Central memory CD8-positive, alpha-beta T cell (primary cell): Measurements from ENCODE around the gene PEX10.

Experiments used
- ATAC-seq: fragments of 150-1000 bp; cut with Tn5 transposase; replicated peaks from 2 replicates; pipeline ENCODE4 v1.10.0; 2022; ENCODE audit warnings: mild to moderate bottlenecking, moderate FRiP score, moderate number of reproducible peaks; ENCODE audit not compliant: poor library complexity, severe bottlenecking; ENCODE audit errors: extremely low read depth
- DNase-seq, 2 donors: peaks; one replicate each; pipeline ENCODE4 v3.0.0; 2021; ENCODE audit warnings: low spot score in 2 of 2
- H3K27ac Mint-ChIP-seq: one replicate; pipeline ENCODE4 v1.8.0; 2022; ENCODE audit warnings: low read depth, mild to moderate bottlenecking, moderate library complexity, mixed read lengths
- H3K27me3 Mint-ChIP-seq: one replicate; pipeline ENCODE4 v1.8.0; 2022; ENCODE audit warnings: mixed read lengths
- H3K36me3 Mint-ChIP-seq: one replicate; pipeline ENCODE4 v1.8.0; 2022; ENCODE audit warnings: mild to moderate bottlenecking, moderate library complexity, mixed read lengths; ENCODE audit not compliant: insufficient read depth
- H3K4me1 Mint-ChIP-seq: one replicate; pipeline ENCODE4 v1.8.0; 2022; ENCODE audit warnings: mixed read lengths
- H3K4me3 Mint-ChIP-seq: one replicate; pipeline ENCODE4 v1.8.0; 2022; ENCODE audit warnings: mild to moderate bottlenecking, moderate library complexity, mixed read lengths
- H3K9me3 Mint-ChIP-seq: one replicate; pipeline ENCODE4 v1.8.0; 2022; ENCODE audit warnings: mixed read lengths

Gene PEX10

GRCh38 chr1:2439369-2439768 lies 27.0 kb upstream of the PEX10 start:
- Mint-ChIP-seq H3K27ac (no peak overlapping the region), H3K4me3 (no peak overlapping the region), H3K9me3 (no peaks in the 10 kb centered on the region), H3K36me3 (peaks cover 4% of the 10 kb centered on the region), H3K27me3 (no peaks in the 10 kb centered on the region), H3K4me1 (peaks cover 9% of the 10 kb centered on the region)
- DNase-seq (no peak), ATAC-seq (no peak)

- no peak overlapping the region for H3K4me3 Mint-ChIP-seq
- ATAC-seq (no peak), DNase-seq (no peak)
- H3K36me3 Mint-ChIP-seq = peaks cover 4% of the 10 kb centered on the region
- H3K4me1 Mint-ChIP-seq = peaks cover 9% of the 10 kb centered on the region
- H3K27ac Mint-ChIP-seq = no peak overlapping the region
- no peaks in the 10 kb centered on the region for H3K9me3 Mint-ChIP-seq
- H3K27me3 Mint-ChIP-seq = no peaks in the 10 kb centered on the region
These were observed 26.3 kb upstream of the PEX10 start for GRCh38 chr1:2438641-2439040.

GRCh38 chr1:2438038-2438437 lies 25.7 kb upstream of the PEX10 start:
- Mint-ChIP-seq H3K4me3 (no peak overlapping the region), H3K27me3 (no peaks in the 10 kb centered on the region), H3K4me1 (peaks cover 9% of the 10 kb centered on the region), H3K36me3 (peaks cover 4% of the 10 kb centered on the region), H3K27ac (no peak overlapping the region), H3K9me3 (no peaks in the 10 kb centered on the region)
- DNase-seq (no peak), ATAC-seq (no peak)

- Mint-ChIP-seq H3K36me3 (peaks cover 4% of the 10 kb centered on the region), H3K4me1 (peaks cover 9% of the 10 kb centered on the region), H3K9me3 (no peaks in the 10 kb centered on the region), H3K27me3 (no peaks in the 10 kb centered on the region), H3K4me3 (no peak overlapping the region), H3K27ac (no peak overlapping the region)
- ATAC-seq (no peak), DNase-seq (no peak)
These were observed 25.3 kb upstream of the PEX10 start for GRCh38 chr1:2437617-2438016.

DNA sequence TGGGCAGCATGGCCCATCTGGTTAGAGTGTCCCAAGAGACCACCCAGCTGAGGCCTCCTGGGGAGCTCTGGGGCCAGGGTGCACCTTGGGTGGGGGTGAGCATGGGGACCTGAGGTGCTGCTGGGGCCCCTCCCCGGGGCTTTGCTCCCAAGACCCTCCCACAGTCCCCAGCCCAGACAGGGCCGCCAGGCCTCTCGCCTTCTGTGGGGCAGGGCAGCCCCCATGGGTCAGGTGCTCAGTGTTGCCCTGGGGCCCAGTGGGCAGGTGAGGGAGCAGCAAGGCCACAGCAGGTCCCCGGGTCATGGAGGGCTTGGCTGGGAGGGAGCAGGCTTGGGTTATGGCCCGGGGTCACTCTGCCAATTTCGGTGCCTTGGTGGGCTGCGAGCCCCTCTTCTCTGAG lies 24.5 kb upstream of the PEX10 start:
- H3K4me3 Mint-ChIP-seq = no peak overlapping the region
- DNase-seq (no peak), ATAC-seq (no peak)
- H3K36me3 Mint-ChIP-seq = peaks cover 3% of the 10 kb centered on the region
- no peaks in the 10 kb centered on the region for H3K9me3 Mint-ChIP-seq
- peaks cover 9% of the 10 kb centered on the region for H3K4me1 Mint-ChIP-seq
- H3K27me3 Mint-ChIP-seq = no peaks in the 10 kb centered on the region
- no peak overlapping the region for H3K27ac Mint-ChIP-seq

DNA sequence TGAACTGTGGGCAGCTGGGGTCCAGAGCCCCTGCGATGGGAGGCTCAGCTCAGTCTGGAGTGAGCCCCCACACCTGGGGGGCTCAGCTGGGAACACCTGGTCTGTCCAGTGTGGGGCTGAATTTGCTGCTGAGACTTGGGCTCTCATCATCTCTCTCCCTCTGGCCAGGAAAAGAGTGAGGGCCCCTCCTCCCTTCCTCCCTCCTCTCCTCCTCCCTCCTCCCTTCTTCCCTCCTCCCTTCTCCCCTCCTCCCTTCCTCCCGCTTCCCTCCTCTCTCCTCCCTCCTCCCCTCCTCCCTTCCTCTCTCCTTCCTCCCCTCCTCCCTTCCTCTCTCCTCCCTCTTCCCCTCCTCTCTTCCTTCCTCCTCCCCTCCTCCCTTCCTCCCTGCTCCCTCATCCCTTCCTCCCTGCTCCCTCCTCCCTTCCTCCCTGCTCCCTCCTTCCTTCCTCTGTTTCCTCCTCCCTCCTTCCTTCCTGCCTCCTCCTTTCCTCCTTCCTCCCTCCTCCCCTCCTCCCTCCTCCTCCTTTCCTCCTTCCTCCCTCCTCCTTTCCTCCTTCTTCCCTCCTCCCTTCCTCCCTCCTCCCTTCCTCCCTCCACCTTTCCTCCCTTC lies 23.5 kb upstream of the PEX10 start:
- Mint-ChIP-seq H3K4me3 (no peak overlapping the region), H3K27me3 (no peaks in the 10 kb centered on the region), H3K27ac (no peak overlapping the region), H3K36me3 (peaks cover 3% of the 10 kb centered on the region), H3K9me3 (no peaks in the 10 kb centered on the region), H3K4me1 (peaks cover 10% of the 10 kb centered on the region)
- ATAC-seq = no peak
- DNase-seq = no peak

DNA sequence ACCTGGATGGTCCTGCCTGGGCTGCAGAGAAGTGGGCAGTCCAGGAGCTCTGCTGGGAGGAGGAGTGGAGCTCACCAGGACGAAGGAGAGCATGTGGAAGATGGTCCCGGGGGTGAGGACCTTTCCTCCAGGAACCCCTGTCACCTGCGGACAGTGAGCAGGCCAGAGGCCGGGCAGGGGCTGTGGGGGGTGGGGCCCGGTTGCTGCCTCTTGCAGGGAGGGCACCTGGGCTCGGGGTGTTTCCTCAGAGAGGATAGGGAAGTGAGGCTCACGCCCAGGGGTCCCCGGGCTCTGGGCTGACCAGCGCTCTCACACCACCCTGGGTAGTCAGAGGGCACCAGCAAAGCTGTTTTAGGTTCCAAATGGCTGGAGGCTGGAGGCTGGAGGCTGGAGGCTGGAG lies 22.7 kb upstream of the PEX10 start:
- no peak for DNase-seq

DNA sequence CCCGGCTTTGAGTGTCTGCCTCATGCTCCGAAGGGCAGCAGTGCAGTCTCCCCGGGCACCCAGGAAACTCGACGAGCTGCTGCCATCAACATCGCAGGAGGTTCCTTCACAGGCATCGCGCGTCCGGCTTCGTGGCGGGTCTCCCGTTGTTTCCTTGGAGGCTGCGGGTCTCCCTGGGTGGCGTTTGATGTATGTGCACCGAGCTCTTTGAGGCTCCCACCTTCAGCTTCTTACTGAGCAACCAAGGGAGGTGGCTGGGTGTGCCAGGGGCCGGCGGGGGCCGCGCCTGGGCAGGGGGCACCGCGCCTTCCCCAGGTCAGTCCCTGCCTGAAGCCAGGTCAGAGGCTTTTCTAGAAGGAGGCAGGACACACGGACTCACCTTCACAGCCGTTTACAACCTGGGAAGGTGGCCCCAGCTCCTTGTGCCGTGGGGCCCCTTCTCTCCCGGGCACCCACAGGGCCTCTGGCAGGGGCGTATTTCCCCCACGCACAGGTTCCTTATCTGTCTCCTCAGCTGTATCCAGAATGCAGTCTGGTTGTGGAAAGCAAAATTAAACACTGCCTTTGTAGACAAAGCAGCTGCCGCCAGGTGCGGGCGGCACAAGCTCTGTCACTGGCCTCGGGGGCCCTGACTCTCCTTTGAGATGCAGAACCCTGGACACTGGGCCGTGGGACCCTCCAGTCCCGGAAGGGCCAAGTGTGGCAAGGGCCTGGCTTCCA lies 21.7 kb upstream of the PEX10 start:
- H3K4me3 Mint-ChIP-seq = no peak overlapping the region
- DNase-seq (no peak), ATAC-seq (no peak)

More for the DNA sequence above, 22.7 kb upstream of the PEX10 start:
- Mint-ChIP-seq H3K4me3 (no peak overlapping the region), H3K4me1 (peaks cover 15% of the 10 kb centered on the region), H3K27ac (no peak overlapping the region), H3K27me3 (no peaks in the 10 kb centered on the region), H3K36me3 (peaks cover 3% of the 10 kb centered on the region), H3K9me3 (no peaks in the 10 kb centered on the region)
- ATAC-seq = no peak

GRCh38 chr1:2433196-2433595 lies 20.8 kb upstream of the PEX10 start:
- Mint-ChIP-seq H3K36me3 (peaks cover 3% of the 10 kb centered on the region), H3K4me3 (no peak overlapping the region), H3K27me3 (no peaks in the 10 kb centered on the region), H3K27ac (no peak overlapping the region), H3K4me1 (peaks cover 20% of the 10 kb centered on the region), H3K9me3 (no peaks in the 10 kb centered on the region)
- ATAC-seq (no peak), DNase-seq (no peak)

More for the DNA sequence above, 21.7 kb upstream of the PEX10 start:
- Mint-ChIP-seq H3K4me1 (peaks cover 19% of the 10 kb centered on the region), H3K9me3 (no peaks in the 10 kb centered on the region), H3K36me3 (peaks cover 3% of the 10 kb centered on the region), H3K27me3 (no peaks in the 10 kb centered on the region), H3K27ac (no peak overlapping the region)

- H3K4me3 Mint-ChIP-seq = no peak overlapping the region
- peaks cover 20% of the 10 kb centered on the region for H3K4me1 Mint-ChIP-seq
- no peaks in the 10 kb centered on the region for H3K27me3 Mint-ChIP-seq
- H3K9me3 Mint-ChIP-seq = no peaks in the 10 kb centered on the region
- H3K27ac Mint-ChIP-seq = no peak overlapping the region
- ATAC-seq (no peak), DNase-seq (no peak)
- peaks cover 3% of the 10 kb centered on the region for H3K36me3 Mint-ChIP-seq
These were observed 20.1 kb upstream of the PEX10 start for GRCh38 chr1:2432441-2432844.

GRCh38 chr1:2431518-2431917 lies 19.2 kb upstream of the PEX10 start:
- no peaks in the 10 kb centered on the region for H3K27me3 Mint-ChIP-seq
- H3K9me3 Mint-ChIP-seq = no peaks in the 10 kb centered on the region
- ATAC-seq = no peak
- H3K36me3 Mint-ChIP-seq = peaks cover 3% of the 10 kb centered on the region
- H3K4me3 Mint-ChIP-seq = no peak overlapping the region
- no peak for DNase-seq
- H3K4me1 Mint-ChIP-seq = peaks cover 20% of the 10 kb centered on the region
- H3K27ac Mint-ChIP-seq = no peak overlapping the region

DNA sequence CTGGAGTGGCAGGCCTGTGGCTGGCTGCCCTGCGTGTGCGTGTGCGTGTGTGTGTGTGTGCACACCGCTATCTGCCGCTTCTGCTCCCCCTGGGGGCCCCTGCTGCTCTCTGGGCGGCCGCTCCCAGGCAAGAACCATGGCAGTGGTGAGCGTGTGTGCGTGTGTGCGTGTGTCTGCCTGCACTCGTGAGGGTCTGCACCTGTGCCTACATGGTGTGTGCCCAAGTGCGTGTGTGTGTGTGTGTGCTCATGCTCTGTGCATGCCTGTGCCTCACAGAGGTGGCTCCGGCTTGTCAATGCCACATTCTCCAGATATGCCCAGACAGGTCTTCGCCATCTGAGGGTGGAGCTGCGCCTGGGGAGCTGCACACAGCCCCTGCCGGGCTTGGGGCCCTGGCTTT lies 18.7 kb upstream of the PEX10 start:
- DNase-seq (no peak), ATAC-seq (no peak)
- H3K27me3 Mint-ChIP-seq = no peaks in the 10 kb centered on the region
- H3K9me3 Mint-ChIP-seq = no peaks in the 10 kb centered on the region
- peaks cover 20% of the 10 kb centered on the region for H3K4me1 Mint-ChIP-seq
- H3K4me3 Mint-ChIP-seq = no peak overlapping the region
- peaks cover 3% of the 10 kb centered on the region for H3K36me3 Mint-ChIP-seq
- no peak overlapping the region for H3K27ac Mint-ChIP-seq

DNA sequence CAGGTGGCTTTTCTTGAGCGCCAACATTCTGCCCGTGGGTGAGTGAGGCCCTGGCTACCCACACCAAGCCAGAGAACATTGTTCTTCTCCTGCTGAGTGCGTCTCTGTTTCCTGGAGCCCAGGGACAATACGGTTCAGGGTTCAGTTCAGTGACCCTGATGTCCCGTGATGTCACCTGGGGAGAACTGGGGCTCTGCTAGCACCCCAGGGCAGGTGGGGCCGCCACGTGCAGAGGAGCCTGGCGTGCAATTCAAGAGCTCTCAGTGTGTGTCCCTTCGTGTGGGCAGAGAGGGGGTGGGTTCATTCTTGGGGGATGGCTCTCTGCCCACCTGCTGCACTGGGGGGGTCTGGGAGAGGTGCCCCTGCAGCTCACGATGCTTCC lies 18.2 kb upstream of the PEX10 start:
- ATAC-seq (no peak), DNase-seq (no peak)
- Mint-ChIP-seq H3K27ac (no peak overlapping the region), H3K36me3 (no peaks in the 10 kb centered on the region), H3K4me3 (no peak overlapping the region), H3K9me3 (no peaks in the 10 kb centered on the region), H3K4me1 (peaks cover 20% of the 10 kb centered on the region), H3K27me3 (no peaks in the 10 kb centered on the region)
